Activated effector memory CD4-positive, alpha-beta T cell treated with anti-CD3 and anti-CD28 coated beads, Interleukin-2, amount 50 U/mL, for 16 hours (primary cell): Measurements from ENCODE around the gene FAM167B.
"Not testable (repeated sequence)": the region's sequence is repeated elsewhere in the genome, so short reads cannot be mapped to it uniquely, and the experiment has no call there.

ENCODE experiments used
- DNase-seq: peaks from one replicate; pipeline ENCODE4 v3.0.0-alpha.2; 2020

FAM167B gene

DNA sequence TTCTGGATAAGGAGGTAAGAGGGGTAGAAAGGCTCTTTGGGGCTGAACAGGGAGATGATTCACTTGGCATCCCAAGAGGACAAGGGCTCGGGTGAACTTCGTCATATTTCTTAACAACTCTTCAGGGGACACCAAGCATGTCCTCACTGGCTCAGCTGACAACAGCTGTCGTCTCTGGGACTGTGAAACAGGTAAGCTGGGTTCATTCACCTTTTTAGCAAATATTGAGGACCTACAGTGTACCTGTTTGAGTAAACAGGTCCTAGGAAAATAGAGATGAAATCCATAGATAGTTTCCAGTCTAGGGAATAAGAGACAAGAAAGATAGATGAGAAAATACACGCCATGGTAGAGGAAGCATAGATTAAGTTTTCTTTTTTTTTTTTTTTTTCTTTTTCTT, 22.7 kb upstream of the FAM167B start:
- DNase-seq: no peak

DNA sequence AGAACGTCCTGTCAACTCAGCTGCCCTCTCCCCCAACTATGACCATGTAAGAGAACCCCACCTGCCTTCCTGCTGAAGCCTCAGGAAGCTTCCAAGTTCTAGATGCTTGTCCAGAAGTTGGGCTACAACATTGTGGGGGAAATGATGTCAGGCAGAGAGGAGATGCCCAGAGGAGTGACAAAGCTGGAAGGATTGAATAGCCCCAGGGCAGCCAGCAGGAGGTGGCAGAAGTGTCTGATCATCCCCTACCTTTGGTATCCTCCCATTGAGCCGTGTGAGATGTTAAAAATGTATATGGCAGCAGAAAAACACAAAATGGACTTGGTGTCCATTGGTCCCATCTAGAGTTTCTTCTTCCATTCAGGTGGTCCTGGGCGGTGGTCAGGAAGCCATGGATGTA, 18.3 kb upstream of the FAM167B start:
- no peak for DNase-seq

DNA sequence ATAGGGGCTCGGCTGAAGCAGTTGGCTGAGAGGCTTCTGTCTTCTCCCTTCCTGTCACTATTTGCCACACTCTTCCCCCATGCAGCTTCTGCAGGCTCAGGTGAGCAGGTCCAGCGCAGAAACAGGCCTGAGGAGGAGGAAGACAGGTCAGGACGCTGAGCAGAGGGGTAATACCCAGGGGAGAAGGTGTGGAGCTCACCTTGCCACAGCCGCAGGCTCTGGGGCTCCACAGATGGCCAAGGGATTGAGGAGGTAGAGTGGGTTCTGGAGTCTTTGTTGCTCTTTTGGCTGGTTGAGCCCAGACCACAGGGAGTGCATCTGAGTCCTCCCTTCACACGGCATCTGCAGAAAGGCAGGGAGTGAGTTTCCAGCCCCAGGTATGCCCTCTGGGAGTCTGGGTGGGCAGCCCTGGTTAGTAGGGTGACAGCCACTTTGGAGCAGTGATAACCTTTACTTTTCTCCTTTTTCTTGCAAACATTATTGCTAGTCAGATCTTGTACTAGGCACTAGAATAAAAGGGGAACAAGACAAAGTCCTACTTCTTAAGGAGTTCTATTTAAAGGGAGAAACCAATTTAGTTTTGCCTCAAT, 15.1 kb upstream of the FAM167B start:
- DNase-seq: no peak

DNA sequence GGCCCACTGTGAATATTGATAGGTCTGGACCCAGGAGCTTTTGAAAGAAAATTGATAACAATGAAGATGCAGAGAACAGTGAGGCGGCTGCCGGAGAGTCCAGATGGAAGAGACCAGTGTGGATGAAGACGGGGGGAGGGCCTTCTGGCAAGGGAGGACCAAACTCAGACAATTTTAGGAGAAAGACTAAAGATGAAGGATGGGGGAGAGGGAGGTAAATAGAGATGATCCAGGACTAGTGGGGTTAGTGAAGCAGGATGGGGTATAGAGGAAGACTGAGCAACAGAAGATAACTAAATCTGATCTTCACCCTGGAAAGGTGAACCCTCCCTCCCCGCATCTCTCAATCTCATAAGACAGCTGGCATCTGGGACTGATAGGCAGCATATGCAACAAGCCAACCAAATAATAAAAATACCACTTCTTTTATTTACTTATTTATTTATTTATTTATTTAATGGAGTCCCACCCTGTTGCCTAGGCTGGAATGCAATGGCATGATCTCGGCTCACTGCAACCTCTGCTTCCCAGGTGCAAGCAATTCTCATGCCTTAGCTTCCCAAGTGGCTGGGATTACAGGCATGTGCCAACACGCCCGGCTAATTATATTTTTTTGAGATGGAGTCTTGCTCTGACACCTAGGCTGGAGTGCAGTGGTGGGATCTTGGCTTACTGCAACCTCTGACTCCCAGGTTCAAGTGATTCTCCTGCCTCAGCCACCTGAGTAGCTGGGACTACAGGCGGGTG, 14.3 kb upstream of the FAM167B start:
- DNase-seq: no peak

DNA sequence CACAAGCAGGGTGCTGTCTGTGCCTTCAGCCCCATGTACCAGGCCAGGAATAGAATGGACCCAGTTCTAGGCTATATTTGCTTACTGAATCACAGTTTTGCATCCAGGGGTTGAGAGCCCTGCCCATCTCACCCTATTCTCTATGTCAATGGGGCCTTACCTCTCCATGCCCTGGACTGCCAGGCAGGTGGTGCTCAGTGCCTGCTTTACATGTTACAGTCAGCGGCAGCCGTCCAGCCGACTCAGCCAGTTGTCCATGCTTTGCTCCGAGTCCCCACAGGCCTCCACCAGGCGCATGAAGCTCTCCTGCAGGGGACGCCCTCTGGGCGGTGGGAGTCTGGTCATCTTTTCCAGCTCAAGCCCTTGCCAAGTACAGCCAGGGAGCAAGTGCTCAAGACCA, 12.2 kb upstream of the FAM167B start:
- no peak for DNase-seq

DNA sequence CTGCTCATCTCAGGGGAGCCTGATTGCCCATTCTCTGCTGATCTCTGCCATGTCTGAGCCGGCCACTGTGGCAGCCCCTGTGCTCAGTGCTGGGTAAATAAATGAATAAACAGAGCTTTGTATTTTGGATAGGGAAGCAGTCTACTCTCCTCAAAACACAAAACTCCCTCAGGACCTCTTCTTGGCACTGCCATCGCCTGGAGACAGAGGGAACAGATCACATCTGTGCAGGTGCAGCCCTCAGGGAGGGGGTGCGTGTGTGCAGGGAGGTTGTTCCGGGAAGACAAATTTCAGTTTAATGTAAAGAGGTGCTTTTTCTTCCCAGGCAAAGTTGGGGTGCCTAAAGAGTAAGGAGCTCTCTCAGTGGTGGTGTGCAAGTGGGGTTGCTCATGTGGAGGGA, 7.7 kb upstream of the FAM167B start:
- no peak for DNase-seq

DNA sequence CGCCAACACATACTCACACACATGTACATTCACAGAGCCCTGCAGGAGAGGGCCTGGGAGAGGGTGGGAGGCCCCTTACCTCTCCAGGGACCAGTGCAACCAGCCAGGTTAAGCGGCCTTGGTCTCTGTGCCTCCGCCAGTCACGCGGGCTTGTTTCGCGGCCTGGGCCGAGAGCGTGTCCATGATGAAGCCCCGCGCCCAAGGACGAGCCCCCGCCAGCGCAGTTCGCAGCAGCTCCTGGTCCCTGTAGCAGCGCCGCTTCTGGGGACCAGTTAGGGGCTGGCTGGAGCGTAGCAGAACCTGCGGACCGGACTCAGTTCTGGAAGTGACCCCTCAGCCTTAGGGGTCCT, 7.3 kb upstream of the FAM167B start:
- no peak for DNase-seq

DNA sequence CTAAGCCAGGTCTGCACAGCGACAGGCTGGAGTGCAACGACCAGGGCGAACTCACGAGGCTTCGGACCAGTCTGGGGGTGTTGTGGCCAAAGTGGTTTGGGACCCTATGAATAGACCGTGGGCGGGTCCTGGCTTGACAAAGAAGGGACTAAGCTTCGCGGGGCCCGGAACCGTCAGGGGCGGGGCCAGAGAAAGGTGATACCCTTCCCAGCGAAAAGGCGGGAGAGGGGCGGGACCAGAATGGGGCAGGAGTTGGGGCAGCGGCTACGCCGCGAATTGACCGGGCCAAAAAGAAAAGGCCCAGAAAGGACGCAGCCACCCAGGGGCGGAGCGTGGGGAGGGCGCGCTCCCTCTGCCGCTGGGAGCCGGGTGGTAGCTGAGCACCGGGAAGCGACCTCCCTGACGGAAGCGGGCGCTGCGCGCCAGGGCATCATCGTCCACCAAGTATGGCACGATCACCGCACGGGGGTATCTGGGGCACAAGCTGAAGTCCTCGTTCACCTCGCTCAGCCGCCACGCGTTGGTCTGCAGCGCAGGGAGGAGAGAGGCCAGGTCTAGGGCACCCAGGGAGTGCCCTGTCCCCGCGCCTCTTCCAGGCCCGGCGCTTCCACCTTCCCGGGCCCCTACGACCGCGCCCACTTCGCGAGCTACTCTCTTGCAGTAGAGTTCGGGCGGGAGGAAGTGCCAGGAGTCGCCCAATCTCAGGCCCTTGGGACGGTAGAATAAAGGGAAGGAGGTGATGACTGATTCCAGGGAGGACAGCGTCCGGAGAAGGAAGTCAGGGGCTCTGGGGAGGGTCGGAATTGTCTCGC, 6.7 kb upstream of the FAM167B start:
- peak; percentile 85 for DNase-seq

DNA sequence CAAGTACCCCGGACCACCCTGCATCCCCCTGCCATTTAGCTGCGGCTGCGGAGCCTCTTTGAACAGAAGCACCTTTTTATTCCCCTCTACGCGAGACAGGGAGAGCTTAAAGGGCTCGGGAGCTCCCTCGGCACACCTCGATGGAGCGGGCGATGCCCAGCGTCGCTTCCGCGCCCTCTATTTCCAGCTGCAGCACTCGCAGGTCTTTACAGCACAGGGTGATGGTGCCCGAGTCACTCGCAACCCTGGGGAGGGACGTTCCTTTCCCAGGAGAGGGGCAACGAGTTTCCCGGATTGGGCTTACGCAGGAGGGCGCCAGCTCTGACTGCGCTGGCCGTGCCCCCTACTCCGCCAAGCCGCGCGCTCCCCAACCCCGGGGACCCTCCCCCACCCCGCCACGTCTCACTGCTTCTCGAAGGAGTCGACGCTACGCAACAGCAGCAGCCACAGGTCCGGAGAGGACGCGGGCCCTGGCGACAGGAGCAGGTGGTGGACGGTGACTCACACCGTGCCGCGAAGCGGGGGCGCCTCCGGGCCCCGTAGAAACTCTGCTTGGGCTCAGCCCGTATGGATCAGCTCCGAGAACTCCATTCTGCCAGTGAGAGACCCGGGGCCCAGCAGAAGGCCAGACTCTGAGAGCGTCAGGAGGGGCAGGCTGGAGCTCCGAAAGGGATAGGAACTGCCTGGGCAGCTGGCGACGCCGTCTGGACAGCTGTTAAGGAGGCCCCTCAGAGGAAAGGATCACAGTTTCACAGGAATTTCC, 5.8 kb upstream of the FAM167B start:
- peak; percentile 77 for DNase-seq

DNA sequence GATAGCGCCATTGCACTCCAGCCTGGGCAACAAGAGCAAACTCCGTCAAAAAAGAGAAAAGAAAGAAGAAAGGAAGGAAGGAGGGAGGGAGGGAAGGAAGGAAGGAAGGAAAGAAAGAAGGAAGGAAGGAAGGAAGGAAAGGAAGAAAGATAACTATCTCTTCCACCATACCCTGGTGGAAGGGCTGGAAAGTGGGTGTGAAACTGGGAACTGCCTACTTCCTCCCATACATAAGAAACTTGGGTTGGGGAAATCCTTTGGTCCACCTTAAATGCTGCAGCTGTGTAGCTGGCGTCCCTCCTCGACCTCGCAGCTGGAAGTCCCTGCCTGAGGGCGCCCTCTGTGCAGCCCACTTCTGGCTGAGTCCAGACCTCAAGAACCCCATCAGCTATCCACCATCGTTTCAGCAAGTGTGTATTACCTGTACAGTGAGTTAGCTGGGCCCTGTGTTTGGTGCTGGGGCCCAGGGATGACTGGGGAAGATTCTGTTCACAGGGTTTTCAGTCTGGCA, 4.6 kb upstream of the FAM167B start:
- no peak for DNase-seq

DNA sequence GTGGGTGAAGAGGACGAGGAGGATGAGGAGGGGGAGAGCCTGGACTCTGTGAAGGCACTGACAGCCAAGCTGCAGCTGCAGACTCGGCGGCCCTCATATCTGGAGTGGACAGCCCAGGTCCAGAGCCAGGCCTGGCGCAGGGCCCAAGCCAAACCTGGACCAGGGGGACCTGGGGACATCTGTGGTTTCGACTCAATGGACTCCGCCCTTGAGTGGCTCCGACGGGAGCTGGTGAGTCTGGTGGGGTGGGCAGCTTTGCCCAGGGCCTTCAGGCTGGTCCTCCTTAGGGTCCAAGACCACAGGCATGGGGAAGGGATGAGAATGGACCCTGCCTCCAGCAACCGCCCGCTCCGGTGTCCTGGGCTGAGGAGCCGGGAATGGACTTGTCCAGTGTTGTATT, 430 bp downstream of the FAM167B start:
- DNase-seq: no peak

DNA sequence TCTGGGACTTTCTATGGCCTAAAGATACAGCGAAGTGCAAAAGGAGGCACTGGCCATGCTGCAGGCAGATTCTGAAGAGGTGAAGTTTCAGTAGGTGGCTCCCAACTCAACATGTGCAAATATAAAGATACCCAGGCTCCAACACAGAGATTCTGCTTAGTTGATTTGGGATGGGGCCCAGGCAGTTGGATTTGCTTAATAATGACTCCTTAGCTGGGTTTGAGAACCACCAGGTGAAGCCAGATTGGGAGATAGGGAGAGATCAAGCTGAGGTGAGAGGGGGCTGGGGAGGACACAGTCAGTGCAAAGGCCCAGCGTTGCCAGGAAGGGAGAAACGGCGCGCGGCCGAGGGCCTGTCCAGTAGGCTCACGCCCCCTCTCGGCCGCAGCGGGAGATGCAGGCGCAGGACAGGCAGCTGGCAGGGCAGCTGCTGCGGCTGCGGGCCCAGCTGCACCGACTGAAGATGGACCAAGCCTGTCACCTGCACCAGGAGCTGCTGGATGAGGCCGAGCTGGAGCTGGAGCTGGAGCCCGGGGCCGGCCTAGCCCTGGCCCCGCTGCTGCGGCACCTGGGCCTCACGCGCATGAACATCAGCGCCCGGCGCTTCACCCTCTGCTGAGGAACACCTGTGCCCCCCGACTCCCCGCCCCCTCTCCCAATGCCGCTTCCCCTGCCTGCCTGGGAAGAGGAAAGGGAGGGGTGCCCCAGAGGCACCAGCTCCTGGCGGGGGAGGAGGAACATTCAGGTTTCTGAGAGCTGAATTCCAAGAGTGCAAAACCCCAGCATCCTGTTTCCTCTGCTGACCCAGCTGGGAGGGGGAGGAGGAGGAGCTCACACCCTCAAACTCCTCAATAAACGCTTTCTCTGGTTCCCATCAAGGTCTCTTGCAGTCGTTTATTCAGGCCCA, 1.2 kb downstream of the FAM167B start:
- DNase-seq: peak; percentile 93

DNA sequence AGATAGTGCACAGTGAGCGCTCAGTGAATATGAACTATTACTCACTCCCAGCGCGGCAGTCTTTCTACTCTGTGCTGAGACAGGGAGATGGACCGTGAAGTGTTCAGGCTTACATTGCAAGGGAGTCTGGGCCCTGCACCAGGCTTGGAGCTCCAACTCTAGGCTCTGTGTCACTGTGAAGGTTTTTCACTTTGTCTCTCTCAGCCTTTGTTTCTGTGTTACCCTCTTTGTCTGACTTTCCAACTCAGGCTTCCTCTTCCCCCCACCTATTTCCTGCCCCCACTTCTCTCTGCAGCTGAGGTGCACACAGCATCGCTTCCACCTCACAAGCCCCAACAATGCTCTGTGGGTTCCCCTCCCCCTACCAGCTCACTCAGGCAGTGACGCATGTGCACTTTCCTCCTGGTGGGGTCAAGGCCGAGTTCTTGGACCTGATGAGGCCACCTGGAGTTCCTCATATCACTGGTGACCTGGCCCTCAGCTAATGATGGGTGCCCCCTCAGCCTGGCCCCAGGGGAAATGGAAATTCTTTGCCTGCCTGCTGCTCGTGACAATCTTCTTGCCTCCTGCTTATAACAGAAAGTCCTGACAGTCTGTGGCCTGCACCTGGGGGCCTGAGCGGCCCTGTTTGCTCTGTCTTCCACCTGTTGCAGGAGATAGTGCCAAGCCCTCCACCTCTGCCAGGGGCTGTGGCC, 3.0 kb downstream of the FAM167B start:
- DNase-seq: peak; percentile 92

DNA sequence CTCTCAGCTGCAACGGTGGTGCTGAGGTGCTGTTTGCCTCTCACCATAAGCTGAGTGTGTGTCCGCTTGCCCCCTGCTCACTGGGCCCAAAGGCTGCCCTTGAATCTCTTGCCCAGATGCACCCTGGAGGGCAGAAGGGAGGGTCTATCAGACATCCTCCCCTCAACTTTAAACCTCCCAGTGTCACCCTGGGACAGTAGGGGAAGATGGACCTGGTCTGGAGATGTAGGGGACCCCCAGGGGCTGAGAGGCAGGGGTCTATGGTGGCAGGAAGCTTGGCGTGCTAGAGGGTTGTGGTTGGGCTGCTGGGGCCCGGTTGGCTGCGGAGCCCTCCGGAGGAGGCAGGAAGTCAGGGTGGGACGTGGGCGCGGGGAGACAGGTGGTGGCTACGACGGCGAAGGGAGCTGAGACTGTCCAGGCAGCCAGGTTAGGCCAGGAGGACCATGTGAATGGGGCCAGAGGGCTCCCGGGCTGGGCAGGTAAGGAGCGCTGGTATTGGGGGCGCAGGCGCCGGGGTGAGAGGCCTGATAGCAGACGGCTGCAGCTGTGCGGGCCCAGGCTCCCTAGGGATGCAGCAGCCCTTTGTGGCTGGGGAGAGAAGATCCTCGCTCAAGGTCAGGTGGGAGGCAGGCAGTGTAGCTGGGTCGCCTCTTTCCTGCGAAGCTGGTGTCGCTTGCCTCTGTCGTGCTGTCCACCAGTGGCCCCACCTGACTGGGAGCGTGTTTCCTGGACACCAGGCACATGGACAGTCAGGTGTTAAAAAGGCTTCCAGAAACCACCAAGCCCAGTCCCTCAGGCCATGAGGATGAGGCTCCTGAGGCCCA, 4.1 kb downstream of the FAM167B start, which contains the start of gene LCK:
LCK (plus strand) TSS at position 373 of the 824 bp plus-strand sequence. CDS start 23,065 bp downstream, outside the sequence.
- peak; percentile 87 for DNase-seq

DNA sequence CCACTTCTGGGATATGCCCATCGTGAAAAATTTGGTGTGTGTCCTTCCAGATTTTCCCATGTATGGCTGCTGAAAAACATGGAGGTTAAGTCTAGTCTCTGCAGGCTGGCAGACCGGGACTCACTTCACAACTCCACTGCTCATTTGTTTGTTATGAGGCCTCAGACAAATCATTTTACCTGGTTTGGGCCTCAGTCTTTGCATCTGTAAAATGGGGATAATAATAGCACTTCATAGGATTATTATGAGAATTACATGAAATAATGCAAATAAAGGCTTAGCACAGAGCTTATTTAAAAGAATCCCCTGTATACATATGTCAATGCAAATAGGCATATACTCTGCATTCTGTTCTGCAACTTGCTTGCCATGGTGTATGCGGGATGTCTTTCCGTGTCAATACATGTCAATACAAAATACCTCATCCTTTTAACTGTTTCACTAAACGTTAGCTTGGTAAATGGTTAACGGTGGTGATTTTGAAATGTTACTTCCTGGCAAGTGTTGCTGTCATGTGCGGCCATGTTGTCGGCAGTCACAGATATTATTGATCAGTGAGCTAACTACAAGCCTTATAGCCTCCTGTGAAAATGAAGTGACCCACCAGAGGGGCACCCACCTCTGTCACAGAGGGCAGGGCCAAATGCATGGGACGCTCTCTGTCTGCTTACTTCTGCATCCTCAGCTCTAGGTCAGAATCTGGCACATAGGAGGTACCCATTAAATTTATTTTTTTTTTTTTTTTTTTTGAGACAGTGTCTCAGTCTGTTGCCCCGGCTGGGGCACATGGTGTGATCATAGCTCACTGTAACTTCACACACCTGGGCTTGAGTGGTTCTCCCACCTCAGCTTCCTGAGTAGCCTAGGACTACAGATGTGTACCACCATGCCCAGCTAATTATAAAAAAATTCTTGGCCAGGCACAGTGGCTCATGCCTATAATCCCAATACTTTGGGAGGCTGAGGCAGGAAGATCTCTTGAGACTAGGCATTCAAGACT, 8.3 kb downstream of the FAM167B start:
- peak; percentile 72 for DNase-seq

DNA sequence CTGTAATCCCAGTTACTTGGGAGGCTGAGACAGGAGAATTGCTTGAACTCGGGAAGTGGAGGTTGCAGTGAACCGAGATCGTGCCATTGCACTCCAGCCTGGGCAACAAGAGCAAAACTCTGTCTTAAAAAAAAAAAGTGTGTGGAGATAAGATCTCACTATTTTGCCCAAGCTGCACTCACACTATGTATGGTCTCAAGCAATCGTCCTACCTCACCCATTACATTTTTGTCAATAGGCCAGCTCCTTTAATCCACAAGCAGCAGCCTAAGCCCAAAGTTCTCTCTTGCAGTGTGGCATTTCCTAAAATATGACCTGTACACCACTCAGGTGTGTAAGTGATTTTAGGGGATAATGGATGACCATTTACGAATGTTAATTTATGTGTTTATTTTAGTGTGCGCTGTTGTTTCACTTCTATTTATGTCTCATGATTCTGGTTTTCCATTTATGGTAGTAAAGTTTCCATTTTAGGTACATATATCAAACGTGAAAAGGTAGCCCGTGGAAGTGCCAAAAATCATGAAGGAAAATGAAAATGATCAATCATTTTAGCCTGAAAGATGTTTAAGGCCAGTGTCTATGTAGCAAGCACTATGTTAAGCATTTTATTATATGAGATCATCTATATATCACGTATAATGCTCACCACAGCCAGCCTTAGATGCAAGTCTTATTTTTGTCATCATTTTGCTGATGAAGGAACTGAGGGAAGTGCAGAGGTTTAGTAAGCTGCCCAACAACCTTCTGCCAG, 9.6 kb downstream of the FAM167B start:
- DNase-seq: no peak

DNA sequence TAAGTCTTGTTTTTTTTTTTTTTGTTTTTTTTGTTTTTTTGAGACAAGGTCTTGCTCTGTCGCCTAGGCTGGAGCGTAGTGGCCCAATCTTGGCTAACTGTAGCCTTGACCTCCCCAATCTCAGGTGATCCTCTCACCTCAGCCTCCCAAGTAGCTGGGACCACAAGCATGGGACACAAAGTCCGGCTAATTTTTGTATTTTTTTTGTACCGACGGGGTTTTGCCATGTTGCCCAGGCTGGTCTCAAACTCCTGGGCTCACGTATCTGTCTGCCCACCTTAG, 10.1 kb downstream of the FAM167B start:
- DNase-seq: no peak

DNA sequence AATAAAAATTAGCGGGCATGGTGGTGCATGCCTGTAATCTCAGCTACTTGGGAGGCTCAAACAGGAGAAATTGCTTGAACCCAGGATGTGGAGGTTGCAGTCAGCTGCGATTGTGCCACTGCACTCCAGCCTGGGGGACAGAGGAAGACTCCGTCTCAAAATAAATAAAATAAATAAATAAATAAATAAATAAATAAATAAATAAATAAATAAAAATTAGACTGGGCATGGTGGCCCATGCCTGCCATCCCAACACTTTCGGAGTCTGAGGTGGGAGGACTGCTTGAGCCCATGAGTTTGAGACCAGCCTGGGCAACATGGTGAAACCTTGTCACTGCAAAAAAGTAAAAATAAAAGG, 16.2 kb downstream of the FAM167B start:
- not testable (repeated sequence) for DNase-seq

DNA sequence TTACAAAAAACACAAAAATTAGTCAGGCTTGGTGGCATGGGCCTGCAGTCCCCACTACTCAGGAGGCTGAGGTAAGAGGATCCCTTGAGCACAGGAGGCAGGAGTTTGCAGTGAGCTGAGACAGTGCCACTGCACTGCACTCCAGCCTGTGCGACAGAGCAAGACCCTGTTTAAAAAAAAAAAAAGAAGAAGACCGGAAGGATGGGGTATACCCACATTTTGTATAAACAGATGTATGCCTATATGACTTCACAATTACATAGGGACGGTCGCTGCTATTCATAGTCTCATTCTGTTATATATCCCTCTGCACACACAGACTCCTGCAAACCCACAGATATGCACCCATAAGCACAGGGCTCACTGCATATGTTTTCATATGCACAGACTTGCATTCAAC, 16.7 kb downstream of the FAM167B start:
- no peak for DNase-seq
